ENCODE results near the gene C10orf88.

- TF ChIP-seq CTCF (optimal IDR thresholded peaks at IDR 0.05 in 1 of 3, IDR thresholded peaks at IDR 0.05 in 1 of 3, conservative IDR thresholded peaks at IDR 0.05 in 1 of 3; ENCODE audit: extremely low read depth in 1 of 3, insufficient read depth in 2 of 3, low read length in 3 of 3) (no peak), EZH2 (IDR thresholded peaks at IDR 0.05; ENCODE audit: low read length) (no peak)
These were observed 46.1 kb upstream of the C10orf88 start for GRCh38 chr10:123000155-123000554.

Data from keratinocyte (primary cell).